ENCODE results near the gene ITPRID1.

- no peak for TF ChIP-seq EGR1 (IDR thresholded peaks at IDR 0.05)
- no peak for TF ChIP-seq CEBPB (IDR thresholded peaks at IDR 0.05)
- TF ChIP-seq YY1 (IDR thresholded peaks at IDR 0.05; ENCODE audit: low read depth), result no peak
- TF ChIP-seq EP300 (IDR thresholded peaks at IDR 0.05; ENCODE audit: borderline replicate concordance), result no peak
- TF ChIP-seq TEAD4 (IDR thresholded peaks at IDR 0.05), result no peak
- no peak for TF ChIP-seq FOXM1 (IDR thresholded peaks at IDR 0.05; ENCODE audit: borderline replicate concordance, low read depth)
- no peak for TF ChIP-seq MAX (IDR thresholded peaks at IDR 0.05)
- TF ChIP-seq REST (IDR thresholded peaks at IDR 0.05; ENCODE audit: low read depth), result no peak
- no peak for TF ChIP-seq USF1 (IDR thresholded peaks at IDR 0.05)
Observed at GRCh38 chr7:31476941-31477677, 36.8 kb upstream of the ITPRID1 start.
